Uterus (tissue), 2 donors: ENCODE results near the gene TRNT1.

Experiments
- POLR2A ChIP-seq, 2 donors: fragments of 450-650 bp; IDR thresholded peaks; one replicate each; pipeline ENCODE4 v1.6.1; 2016; ENCODE audit warnings: antibody characterized with exemption in 2 of 2, mild to moderate bottlenecking in 1 of 2, moderate library complexity in 1 of 2
- TF ChIP-seq, protein P1 (sequence below), 4 experiments: fragments of 200-600 bp in 2 of 4; fragments of 450-650 bp in 2 of 4; sonication (generic) in 2 of 4; IDR thresholded peaks; one replicate each; pipeline ENCODE4 v1.5.1; 2016 to 2019; ENCODE audit warnings: antibody characterized with exemption in 4 of 4, mild to moderate bottlenecking in 2 of 4, moderate library complexity in 1 of 4

DNA sequence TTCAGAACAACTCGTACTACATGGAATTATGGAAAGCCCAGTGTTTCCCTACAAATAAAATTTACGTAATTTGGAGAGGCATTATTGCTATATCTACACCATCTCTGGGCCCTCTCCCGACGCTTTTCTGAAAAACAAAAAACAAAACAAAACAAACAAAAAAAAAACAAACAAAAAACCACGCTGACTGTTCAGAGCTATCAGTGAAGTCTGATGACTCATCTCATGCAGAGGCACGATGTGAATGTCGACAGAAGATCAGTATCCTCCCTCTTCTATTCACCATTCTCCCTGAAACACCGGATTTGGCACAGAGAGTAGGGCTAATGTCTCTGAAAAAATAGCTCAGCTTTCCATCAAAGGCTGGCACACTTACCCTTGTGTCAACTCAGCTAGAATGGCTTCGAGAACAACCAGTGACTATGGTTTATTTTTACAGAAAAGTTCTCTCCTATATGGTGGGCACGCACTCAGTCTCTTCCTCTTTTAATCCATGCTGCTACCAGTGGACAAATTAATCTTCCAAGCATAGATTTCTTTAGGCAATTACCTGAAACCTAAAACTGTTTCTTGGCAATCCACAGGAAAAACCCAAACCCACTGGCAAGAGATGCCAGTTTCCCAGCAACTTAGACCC is 51.2 kb downstream of the TRNT1 start:
- TF ChIP-seq, protein P1, sequence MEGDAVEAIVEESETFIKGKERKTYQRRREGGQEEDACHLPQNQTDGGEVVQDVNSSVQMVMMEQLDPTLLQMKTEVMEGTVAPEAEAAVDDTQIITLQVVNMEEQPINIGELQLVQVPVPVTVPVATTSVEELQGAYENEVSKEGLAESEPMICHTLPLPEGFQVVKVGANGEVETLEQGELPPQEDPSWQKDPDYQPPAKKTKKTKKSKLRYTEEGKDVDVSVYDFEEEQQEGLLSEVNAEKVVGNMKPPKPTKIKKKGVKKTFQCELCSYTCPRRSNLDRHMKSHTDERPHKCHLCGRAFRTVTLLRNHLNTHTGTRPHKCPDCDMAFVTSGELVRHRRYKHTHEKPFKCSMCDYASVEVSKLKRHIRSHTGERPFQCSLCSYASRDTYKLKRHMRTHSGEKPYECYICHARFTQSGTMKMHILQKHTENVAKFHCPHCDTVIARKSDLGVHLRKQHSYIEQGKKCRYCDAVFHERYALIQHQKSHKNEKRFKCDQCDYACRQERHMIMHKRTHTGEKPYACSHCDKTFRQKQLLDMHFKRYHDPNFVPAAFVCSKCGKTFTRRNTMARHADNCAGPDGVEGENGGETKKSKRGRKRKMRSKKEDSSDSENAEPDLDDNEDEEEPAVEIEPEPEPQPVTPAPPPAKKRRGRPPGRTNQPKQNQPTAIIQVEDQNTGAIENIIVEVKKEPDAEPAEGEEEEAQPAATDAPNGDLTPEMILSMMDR (IDR thresholded peaks at IDR 0.05), result no peak
- TF ChIP-seq POLR2A (IDR thresholded peaks at IDR 0.05), result no peak
